ENCODE data around the gene POLR3F. TPM values are rescaled to one million over a fixed set of nuclear protein-coding genes. Genes with fewer than 3 reads are reported as not detected.

POLR3F gene
- polyA plus RNA-seq, 3 donors, result 4.1 to 6.7 (median 4.8) TPM

DNA sequence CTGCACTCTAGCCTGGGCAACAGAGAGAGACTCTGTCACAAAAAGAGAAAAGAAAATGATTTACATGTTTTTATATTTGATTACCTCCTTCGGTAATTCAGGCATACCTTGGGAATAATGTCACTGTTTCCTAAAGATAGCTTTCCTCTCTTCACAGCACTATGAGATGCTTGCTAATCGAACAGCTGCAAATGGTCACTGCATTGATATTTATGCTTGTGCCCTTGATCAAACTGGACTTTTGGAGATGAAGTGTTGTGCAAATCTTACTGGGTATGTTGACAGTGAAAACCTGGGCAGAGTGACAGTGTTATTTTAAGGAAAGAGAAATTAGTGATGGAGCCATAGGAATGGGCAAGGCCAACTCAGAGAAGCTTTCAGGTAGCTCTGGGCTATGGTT lies 60.1 kb downstream of the POLR3F start:
- H2AFZ ChIP-seq (ENCODE audit: insufficient read depth, low read depth, low read length, poor library complexity, severe bottlenecking), result no peak overlapping the region
- H3K4me2 ChIP-seq (replicated peaks; ENCODE audit: extremely low read depth, low read length, poor library complexity, severe bottlenecking), result no peak overlapping the region
- H4K20me1 ChIP-seq (ENCODE audit: insufficient read depth, low read length), result peaks cover 6% of the 10 kb centered on the region
- H3K9ac ChIP-seq (ENCODE audit: insufficient read depth, low read length, poor library complexity, severe bottlenecking), result no peak overlapping the region
- Mint-ChIP-seq H3K36me3 (peaks cover 76 to 93% of the 10 kb centered on the region in 2 donors), H3K9me3 (no peaks in the 10 kb centered on the region), H3K27ac (no peak overlapping the region), H3K4me3 (no peak overlapping the region), H3K27me3 (ENCODE audit: low read depth in 3 of 3) (peaks cover 0 to 1% (median 0%) of the 10 kb centered on the region in 3 donors), H3K4me1 (no peaks in the 10 kb centered on the region)
- TF ChIP-seq, protein P1, sequence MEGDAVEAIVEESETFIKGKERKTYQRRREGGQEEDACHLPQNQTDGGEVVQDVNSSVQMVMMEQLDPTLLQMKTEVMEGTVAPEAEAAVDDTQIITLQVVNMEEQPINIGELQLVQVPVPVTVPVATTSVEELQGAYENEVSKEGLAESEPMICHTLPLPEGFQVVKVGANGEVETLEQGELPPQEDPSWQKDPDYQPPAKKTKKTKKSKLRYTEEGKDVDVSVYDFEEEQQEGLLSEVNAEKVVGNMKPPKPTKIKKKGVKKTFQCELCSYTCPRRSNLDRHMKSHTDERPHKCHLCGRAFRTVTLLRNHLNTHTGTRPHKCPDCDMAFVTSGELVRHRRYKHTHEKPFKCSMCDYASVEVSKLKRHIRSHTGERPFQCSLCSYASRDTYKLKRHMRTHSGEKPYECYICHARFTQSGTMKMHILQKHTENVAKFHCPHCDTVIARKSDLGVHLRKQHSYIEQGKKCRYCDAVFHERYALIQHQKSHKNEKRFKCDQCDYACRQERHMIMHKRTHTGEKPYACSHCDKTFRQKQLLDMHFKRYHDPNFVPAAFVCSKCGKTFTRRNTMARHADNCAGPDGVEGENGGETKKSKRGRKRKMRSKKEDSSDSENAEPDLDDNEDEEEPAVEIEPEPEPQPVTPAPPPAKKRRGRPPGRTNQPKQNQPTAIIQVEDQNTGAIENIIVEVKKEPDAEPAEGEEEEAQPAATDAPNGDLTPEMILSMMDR (IDR thresholded peaks at IDR 0.05), result no peak
- H3K4me3 ChIP-seq (replicated peaks in 1 of 3; ENCODE audit: low read depth in 2 of 3, low read length in 3 of 3), result no peak overlapping the region
- intact Hi-C loops (cut with micrococcal nuclease), result no loop called here
- H3K4me1 ChIP-seq (ENCODE audit: control insufficient read depth in 1 of 2, insufficient read depth in 2 of 2, low read length in 2 of 2), result no peaks in the 10 kb centered on the region
- H3K79me2 ChIP-seq (ENCODE audit: insufficient read depth, low read length), result peaks cover 4% of the 10 kb centered on the region
- DNase-seq, result no peak
- no peak overlapping the region for H3K27ac ChIP-seq (ENCODE audit: low read depth in 1 of 2, low read length in 2 of 2)
- WGBS (ENCODE audit: insufficient coverage), result 100% methylated on average over 1 of the region's 2 CpGs
- no peaks in the 10 kb centered on the region for H3K27me3 ChIP-seq (ENCODE audit: control insufficient read depth in 2 of 2, insufficient read depth in 2 of 2, low read length in 2 of 2)
- H3K36me3 ChIP-seq (replicated peaks in 1 of 2; ENCODE audit: control insufficient read depth in 1 of 2, insufficient read depth in 2 of 2, low read length in 2 of 2), result peaks cover 87 to 89% of the 10 kb centered on the region in 2 donors
- H3K9me3 ChIP-seq (replicated peaks in 1 of 2; ENCODE audit: control insufficient read depth in 1 of 2, insufficient read depth in 1 of 2, low read length in 2 of 2), result no peaks in the 10 kb centered on the region

DNA sequence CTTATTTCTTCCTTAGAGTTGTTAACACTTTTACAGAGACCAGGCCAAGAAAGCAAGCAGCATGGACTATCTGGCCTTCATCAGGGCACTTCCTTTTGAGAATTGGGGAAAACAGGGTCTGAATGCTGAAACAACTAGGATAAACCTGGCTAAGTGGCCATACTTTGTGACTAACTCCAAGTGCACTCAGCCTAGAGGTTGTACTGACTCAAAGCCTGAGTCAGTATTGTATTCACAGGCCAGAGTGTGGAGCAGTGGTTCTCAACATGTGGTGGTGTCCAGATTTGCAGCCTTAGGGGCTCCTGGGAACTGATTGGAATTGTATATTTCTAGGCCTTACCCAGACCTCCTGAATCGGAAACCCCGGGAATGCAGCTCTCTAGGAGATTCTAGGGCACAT lies 60.6 kb downstream of the POLR3F start:
- Histone ChIP-seq H3K9ac (ENCODE audit: insufficient read depth, low read length, poor library complexity, severe bottlenecking) (no peak overlapping the region), H3K36me3 (replicated peaks in 1 of 2; ENCODE audit: control insufficient read depth in 1 of 2, insufficient read depth in 2 of 2, low read length in 2 of 2) (peaks cover 92% of the 10 kb centered on the region in 2 donors), H3K9me3 (replicated peaks in 1 of 2; ENCODE audit: control insufficient read depth in 1 of 2, insufficient read depth in 1 of 2, low read length in 2 of 2) (no peaks in the 10 kb centered on the region), H2AFZ (ENCODE audit: insufficient read depth, low read depth, low read length, poor library complexity, severe bottlenecking) (no peak overlapping the region), H3K4me3 (replicated peaks in 1 of 3; ENCODE audit: low read depth in 2 of 3, low read length in 3 of 3) (no peak overlapping the region), H3K27ac (ENCODE audit: low read depth in 1 of 2, low read length in 2 of 2) (no peak overlapping the region), H4K20me1 (ENCODE audit: insufficient read depth, low read length) (peaks cover 5% of the 10 kb centered on the region), H3K79me2 (ENCODE audit: insufficient read depth, low read length) (peaks cover 4% of the 10 kb centered on the region), H3K27me3 (ENCODE audit: control insufficient read depth in 2 of 2, insufficient read depth in 2 of 2, low read length in 2 of 2) (no peaks in the 10 kb centered on the region), H3K4me2 (replicated peaks; ENCODE audit: extremely low read depth, low read length, poor library complexity, severe bottlenecking) (no peak overlapping the region), H3K4me1 (ENCODE audit: control insufficient read depth in 1 of 2, insufficient read depth in 2 of 2, low read length in 2 of 2) (no peaks in the 10 kb centered on the region)
- H3K27ac Mint-ChIP-seq, result no peak overlapping the region
- peaks cover 81 to 98% of the 10 kb centered on the region in 2 donors for H3K36me3 Mint-ChIP-seq
- H3K4me3 Mint-ChIP-seq, result no peak overlapping the region
- DNase-seq, result no peak
- intact Hi-C loops (cut with micrococcal nuclease), result no loop called here
- TF ChIP-seq, protein P1 (IDR thresholded peaks at IDR 0.05), result no peak
- 100% methylated on average over 1 of the region's 2 CpGs for WGBS (ENCODE audit: insufficient coverage)
- no peaks in the 10 kb centered on the region for H3K4me1 Mint-ChIP-seq
- no peaks in the 10 kb centered on the region for H3K9me3 Mint-ChIP-seq
- peaks cover 0 to 1% (median 0%) of the 10 kb centered on the region in 3 donors for H3K27me3 Mint-ChIP-seq (ENCODE audit: low read depth in 3 of 3)
